HG02588 (cell line): ENCODE data around the gene CADPS.

Experiments
- ATAC-seq: cut with Tn5 transposase; IDR thresholded peaks from one replicate; pipeline ENCODE4 v1.9.1; 2021; ENCODE audit warnings: mild to moderate bottlenecking, moderate library complexity; ENCODE audit not compliant: unreplicated experiment

CADPS gene

DNA sequence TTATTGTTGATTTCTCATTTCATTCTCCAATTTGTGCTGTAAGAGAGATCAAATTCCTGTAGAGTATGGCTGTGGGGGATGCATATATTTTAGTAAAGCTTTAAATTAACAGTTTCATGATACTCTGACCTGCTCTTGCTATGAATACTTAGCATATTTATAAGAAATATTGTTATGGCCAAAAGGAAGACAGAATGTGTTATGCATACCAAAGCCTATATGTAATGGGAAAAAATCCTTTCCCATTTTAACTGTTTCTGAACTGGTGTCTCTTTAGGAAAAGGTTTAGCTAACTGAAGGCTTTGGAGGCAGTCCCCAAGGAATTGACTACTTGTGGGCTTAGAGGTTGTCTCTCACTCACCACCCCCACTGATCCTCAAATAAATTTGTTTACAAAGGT is 59.2 kb downstream of the CADPS start:
- ATAC-seq = no peak

DNA sequence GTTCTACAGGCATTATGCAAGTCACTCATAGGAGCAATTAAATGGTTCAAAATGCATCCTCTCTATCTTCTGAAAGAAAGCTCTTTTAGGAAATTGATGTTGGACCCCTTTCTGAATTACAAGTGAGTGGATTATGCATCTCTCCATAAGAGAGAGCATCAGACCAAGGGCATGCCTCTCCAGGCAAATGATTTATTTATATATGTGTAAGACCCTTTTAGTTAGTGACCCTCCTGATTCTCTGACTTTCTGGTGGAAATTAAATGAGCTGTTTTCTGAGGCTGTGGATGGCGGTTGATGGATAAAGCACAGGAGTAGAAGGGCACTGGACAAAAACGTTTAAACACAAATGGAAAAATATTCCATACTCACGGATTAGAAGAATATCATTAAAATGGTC is 62.6 kb downstream of the CADPS start:
- ATAC-seq = no peak

GRCh38 chr3:62811119-62811518 is 64.1 kb downstream of the CADPS start:
- ATAC-seq = no peak

GRCh38 chr3:62809369-62809768 is 65.8 kb downstream of the CADPS start:
- ATAC-seq = no peak

DNA sequence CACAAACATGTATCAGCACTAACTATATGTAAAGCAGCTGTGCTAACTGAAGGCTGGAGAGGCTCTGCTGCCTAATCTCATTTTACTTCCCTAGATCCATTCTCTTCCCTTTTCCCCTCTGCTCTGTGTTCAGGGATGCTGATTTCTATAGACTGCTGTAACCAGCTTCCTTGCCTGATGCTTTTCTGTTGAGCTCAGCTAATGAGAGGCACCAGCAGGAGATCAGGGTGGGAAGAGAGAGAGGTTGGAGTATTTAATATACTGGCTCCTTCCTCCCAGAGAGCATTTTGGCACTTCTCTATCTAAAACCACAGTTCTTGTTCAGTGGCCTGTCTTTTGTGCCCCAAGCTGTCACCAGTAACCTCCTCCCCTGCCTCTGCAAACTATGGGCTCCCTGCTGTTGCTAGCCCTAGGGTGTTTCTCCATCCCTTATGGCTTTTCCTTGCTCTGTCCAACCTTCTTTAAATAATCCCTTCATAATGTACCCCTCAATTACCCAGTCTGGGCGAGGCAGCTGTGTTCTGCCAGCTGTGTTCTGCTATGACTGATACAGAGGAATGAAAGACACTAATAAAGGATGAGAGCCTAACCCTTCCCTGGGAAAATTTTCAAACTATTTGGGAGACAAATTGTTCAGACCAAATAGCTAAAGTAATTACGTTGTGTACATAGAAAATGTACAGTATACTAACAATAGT is 69.5 kb downstream of the CADPS start:
- ATAC-seq = no peak

- no peak for ATAC-seq
These were observed 70.1 kb downstream of the CADPS start for GRCh38 chr3:62805106-62805505.

DNA sequence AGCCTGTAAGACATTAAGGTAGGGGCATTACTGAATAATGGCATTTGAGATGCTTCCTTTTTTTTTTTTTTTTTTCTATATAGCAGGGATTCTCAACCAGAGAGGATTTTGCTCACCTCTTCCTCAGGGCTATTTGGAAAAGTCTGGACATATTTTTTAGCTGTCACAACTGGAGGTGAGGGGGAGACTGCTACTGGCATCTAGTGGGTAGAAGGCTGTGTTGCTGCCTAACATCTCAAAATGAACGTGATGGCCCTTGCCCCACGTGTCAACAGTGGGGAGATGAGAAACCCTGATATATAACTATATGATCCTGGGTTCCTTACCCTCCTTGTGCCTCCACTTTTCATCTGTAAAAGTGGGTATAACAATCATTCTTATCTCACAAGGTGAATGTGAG is 71.9 kb downstream of the CADPS start:
- no peak for ATAC-seq

DNA sequence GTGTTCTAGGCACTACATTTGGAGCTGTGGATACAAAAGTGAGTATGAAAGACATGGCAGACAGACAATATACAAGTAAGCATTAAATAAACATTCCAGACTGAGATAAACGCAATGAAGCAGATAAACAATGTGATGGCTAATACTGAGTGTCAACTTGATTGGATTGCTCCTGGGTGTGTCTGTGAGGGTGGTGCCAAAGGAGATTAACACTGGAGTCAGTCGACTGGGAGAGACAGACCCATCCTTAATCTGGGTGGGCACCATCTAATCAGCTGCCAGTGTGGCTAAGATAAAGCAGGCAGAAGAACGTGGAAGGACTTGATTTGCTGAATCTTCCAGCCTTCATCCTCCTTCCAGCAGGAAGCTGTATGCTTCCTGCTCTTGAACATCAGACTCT is 77.2 kb downstream of the CADPS start:
- ATAC-seq = no peak

- no peak for ATAC-seq
These were observed 78.1 kb downstream of the CADPS start for GRCh38 chr3:62797132-62797531.

DNA sequence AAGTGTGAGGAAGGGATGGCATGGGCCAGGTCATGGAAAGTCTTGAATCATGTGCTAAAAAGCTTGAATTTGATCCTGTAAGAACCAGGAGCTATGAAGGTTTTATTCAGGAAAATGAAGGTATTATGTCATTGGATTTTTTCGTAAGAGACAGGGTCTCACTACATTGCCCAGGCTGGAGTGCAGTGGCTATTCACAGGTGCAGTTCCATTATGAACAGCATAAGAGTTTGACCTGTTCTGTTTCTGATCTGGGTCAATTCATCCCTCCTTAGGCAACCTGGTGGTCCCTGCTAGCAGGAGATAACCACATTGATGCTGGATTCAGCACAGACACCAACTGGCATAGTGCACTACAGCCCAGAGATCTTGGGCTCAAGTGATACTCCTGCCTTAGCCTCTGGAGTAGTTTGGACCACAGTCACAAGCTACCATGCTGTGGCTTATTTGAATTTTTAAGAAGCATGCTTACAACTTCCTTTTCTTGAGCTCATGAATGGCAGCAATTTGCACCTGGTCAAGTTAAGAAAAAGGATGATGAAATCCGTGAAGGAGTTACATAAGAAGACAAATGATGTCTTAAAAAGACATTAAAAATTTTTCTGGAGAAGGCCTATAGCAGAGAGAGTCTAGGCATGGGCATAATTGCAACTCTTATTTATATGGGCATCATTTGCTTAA is 79.1 kb downstream of the CADPS start:
- no peak for ATAC-seq

DNA sequence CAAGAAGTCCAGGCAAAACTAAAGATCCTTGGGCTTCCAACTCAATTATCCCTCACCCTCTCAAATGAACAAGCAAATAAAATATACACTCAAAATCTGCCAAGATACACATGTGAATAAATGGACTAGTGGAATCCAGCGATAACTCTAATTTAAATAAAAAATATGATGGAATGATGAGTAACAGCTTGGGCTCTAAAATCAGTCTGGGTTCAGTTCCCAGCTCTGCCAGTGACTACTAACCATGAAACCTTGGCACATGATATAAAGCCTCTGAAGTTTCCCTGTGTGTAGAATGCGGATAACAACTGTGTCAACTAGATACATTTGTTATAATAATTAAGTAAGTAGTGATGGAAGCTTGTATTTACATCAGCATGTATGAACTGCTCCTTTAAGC is 81.3 kb downstream of the CADPS start:
- no peak for ATAC-seq

- no peak for ATAC-seq
These were observed 89.8 kb downstream of the CADPS start for GRCh38 chr3:62785384-62785783.

GRCh38 chr3:62781121-62781520 is 94.1 kb downstream of the CADPS start:
- ATAC-seq = no peak

DNA sequence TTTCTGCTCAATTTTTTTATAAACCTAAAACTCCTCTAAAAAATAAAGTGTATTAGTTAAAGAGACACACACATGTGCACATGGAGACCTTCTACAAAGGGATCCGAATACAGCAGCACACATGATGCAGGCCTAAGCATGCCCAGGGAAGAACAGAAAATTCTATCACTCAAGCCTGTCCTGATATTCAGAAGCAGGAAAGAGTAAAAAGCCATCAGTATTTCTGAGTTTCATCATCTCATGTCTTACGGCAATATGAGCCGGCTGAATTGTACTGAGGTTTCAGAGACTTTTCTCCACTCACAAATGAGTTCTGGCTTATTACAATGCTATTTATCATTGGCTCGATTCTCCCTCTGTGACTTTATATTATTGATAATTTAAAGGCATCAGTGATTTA is 97.5 kb downstream of the CADPS start:
- no peak for ATAC-seq

DNA sequence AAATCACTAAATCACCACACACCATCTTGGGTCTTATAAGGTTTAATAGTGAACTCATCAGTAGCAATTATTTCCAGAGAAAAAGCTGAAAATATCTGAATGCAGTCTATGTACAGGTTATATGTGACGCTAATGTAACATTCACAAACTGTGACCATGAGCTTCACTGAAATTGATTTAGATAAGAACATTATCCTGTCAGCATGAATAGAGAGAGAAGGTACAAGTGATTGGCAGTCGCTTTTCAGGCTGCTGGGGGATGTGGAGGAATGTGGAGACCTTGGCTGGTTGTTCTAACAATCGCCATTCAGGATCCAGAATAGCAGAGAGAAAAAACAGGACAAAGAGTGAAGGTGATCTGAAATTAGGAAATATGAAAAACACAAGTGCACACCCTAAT is 98.1 kb downstream of the CADPS start:
- no peak for ATAC-seq

DNA sequence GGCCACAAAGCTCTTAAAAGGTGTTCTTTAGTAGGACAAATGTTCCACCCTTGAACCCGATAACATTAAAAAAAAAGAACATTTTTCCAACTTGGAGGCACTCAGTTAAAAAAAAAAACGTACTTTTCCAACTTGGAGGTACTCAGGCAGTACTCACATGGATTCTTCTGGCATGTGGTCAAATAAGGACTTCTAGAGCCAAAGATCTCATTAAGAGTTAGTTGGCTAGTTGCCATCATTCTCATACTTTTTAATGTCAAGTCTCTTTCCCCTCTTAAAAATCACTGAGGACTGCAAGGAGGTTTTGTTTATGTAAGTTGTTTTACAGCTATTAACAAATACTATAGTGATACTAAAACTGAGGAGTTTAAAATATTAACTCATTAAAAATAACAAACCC is 101.0 kb downstream of the CADPS start:
- no peak for ATAC-seq

GRCh38 chr3:62771331-62772072 is 103.7 kb downstream of the CADPS start:
- no peak for ATAC-seq

DNA sequence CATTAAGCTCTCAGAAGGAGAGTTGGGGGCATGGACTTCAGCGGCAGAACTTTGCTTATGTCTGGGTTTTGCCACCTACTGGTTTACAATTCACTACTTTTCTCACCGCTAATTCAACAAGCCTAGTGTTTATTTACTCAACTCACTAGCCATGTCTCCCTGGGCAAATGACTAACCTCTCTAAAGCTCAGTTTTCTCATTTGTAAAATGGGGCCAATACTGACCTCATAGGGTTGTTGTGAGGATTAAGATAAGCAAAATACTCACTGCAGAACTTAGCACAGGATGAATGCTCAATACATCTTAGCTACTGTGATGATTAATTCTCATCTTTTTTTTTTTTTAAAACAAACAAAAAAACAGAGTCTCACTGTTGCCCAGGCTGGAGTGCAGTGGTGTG is 106.3 kb downstream of the CADPS start:
- ATAC-seq = no peak

- no peak for ATAC-seq
These were observed 113.5 kb downstream of the CADPS start for GRCh38 chr3:62761711-62762110.

- ATAC-seq = no peak
These were observed 113.9 kb downstream of the CADPS start for GRCh38 chr3:62761311-62761710.

DNA sequence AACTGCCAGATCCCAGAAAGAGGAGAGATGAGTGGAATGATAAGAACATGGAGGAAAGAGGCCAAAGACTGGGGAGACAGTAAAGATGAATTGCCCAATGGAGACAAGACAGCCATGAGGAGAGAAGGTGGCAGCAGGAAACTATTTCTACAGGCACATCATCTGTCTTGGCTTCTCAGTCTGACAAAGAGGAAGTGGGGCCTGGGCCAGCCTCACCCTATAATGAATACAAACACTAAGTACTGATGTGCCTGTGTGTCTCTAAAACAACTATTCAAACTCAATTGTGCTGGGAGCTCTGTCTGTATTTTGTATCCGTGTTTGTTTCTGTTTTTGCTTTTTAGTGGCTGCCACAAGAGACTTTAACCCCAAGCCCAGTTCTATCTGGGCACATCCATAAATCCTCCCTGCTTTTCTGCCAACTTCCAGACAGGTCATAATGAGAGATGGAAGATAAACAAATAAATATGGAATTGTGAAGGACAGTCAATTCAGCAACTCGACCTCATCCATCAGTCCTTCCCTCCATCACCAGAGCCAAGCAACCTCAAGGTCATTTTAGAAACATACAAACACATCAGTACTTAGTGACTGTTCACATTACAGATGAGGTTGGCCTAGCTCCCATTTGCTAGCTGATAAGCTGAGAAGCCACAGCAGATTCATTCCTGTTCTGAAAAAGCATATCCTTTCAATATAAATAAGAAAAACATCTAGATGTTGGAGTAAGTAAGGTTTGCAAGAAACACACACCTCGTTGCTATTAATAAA is 116.7 kb downstream of the CADPS start:
- no peak for ATAC-seq
